ENCODE measurements around the gene AGBL1. TPM values are rescaled to one million over a fixed set of nuclear protein-coding genes. Genes with fewer than 3 reads are reported as not detected.

Gene AGBL1
- total and polyA plus RNA-seq, 2 donors (not counting 1 experiment from before 2014, with no cell fraction given), result not detected

GRCh38 chr15:86932456-86932855 is 852.8 kb downstream of the AGBL1 start:
- Histone ChIP-seq H3K27me3 (replicated peaks in 1 of 4; ENCODE audit: control extremely low read depth in 1 of 4, control insufficient read depth in 3 of 4, insufficient read depth in 4 of 4, low read length in 3 of 4) (no peaks in the 10 kb centered on the region), H3K4me3 (ENCODE audit: control extremely low read depth in 1 of 5, extremely low read depth in 1 of 5, insufficient read depth in 1 of 5, low read depth in 2 of 5, low read length in 4 of 5) (no peak overlapping the region), H3K36me3 (replicated peaks in 1 of 2; ENCODE audit: control extremely low read depth in 1 of 2, control insufficient read depth in 1 of 2, extremely low read depth in 1 of 2, insufficient read depth in 2 of 2, low read length in 1 of 2) (no peaks in the 10 kb centered on the region), H3K27ac (ENCODE audit: low read length in 2 of 2) (no peak overlapping the region), H3K9me3 (ENCODE audit: control extremely low read depth in 1 of 3, control insufficient read depth in 2 of 3, insufficient read depth in 1 of 3, low read length in 2 of 3) (no peaks in the 10 kb centered on the region), H3K4me2 (replicated peaks; ENCODE audit: low read depth, low read length, poor library complexity, severe bottlenecking) (no peak overlapping the region), H4K20me1 (ENCODE audit: control insufficient read depth, insufficient read depth, low read length, poor library complexity, severe bottlenecking) (no peaks in the 10 kb centered on the region), H2AFZ (ENCODE audit: insufficient read depth, low read depth, low read length, poor library complexity, severe bottlenecking) (no peak overlapping the region), H3K79me2 (ENCODE audit: control insufficient read depth, insufficient read depth, low read length) (no peaks in the 10 kb centered on the region), H3K4me1 (ENCODE audit: control insufficient read depth in 2 of 2, insufficient read depth in 2 of 2, low read length in 2 of 2) (no peaks in the 10 kb centered on the region), H3K9ac (ENCODE audit: low read length) (no peak overlapping the region)
- no peaks in the 10 kb centered on the region for H3K4me1 Mint-ChIP-seq
- ChIA-PET CTCF (no interaction called here), POLR2A (no interaction called here)
- H3K4me3 Mint-ChIP-seq, result no peak overlapping the region
- intact Hi-C loops (cut with micrococcal nuclease), result no loop called here
- TF ChIP-seq, protein P1, sequence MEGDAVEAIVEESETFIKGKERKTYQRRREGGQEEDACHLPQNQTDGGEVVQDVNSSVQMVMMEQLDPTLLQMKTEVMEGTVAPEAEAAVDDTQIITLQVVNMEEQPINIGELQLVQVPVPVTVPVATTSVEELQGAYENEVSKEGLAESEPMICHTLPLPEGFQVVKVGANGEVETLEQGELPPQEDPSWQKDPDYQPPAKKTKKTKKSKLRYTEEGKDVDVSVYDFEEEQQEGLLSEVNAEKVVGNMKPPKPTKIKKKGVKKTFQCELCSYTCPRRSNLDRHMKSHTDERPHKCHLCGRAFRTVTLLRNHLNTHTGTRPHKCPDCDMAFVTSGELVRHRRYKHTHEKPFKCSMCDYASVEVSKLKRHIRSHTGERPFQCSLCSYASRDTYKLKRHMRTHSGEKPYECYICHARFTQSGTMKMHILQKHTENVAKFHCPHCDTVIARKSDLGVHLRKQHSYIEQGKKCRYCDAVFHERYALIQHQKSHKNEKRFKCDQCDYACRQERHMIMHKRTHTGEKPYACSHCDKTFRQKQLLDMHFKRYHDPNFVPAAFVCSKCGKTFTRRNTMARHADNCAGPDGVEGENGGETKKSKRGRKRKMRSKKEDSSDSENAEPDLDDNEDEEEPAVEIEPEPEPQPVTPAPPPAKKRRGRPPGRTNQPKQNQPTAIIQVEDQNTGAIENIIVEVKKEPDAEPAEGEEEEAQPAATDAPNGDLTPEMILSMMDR (IDR thresholded peaks at IDR 0.05), result no peak
- no peak for TF ChIP-seq EZH2 (IDR thresholded peaks at IDR 0.05; ENCODE audit: borderline replicate concordance, insufficient read depth, low read depth, low read length, poor library complexity, severe bottlenecking)
- no peaks in the 10 kb centered on the region for H3K27me3 Mint-ChIP-seq
- no peak overlapping the region for H3K27ac Mint-ChIP-seq
- WGBS (ENCODE audit: insufficient coverage), result 44% methylated on average over 1 of the region's 4 CpGs
- ATAC-seq (ENCODE audit: low read depth), result no peak
- no peak for DNase-seq
- no peaks in the 10 kb centered on the region for H3K9me3 Mint-ChIP-seq (ENCODE audit: insufficient read depth)

- H3K9me3 Mint-ChIP-seq (ENCODE audit: insufficient read depth), result no peaks in the 10 kb centered on the region
- ATAC-seq (ENCODE audit: low read depth) (no peak), DNase-seq (no peak)
- no peak for TF ChIP-seq EZH2 (IDR thresholded peaks at IDR 0.05; ENCODE audit: borderline replicate concordance, insufficient read depth, low read depth, low read length, poor library complexity, severe bottlenecking)
- TF ChIP-seq, protein P1 (IDR thresholded peaks at IDR 0.05), result no peak
- Histone ChIP-seq H4K20me1 (ENCODE audit: control insufficient read depth, insufficient read depth, low read length, poor library complexity, severe bottlenecking) (no peaks in the 10 kb centered on the region), H2AFZ (ENCODE audit: insufficient read depth, low read depth, low read length, poor library complexity, severe bottlenecking) (no peak overlapping the region), H3K36me3 (replicated peaks in 1 of 2; ENCODE audit: control extremely low read depth in 1 of 2, control insufficient read depth in 1 of 2, extremely low read depth in 1 of 2, insufficient read depth in 2 of 2, low read length in 1 of 2) (no peaks in the 10 kb centered on the region), H3K9me3 (ENCODE audit: control extremely low read depth in 1 of 3, control insufficient read depth in 2 of 3, insufficient read depth in 1 of 3, low read length in 2 of 3) (no peaks in the 10 kb centered on the region), H3K4me2 (replicated peaks; ENCODE audit: low read depth, low read length, poor library complexity, severe bottlenecking) (no peak overlapping the region), H3K4me3 (ENCODE audit: control extremely low read depth in 1 of 5, extremely low read depth in 1 of 5, insufficient read depth in 1 of 5, low read depth in 2 of 5, low read length in 4 of 5) (no peak overlapping the region), H3K9ac (ENCODE audit: low read length) (no peak overlapping the region), H3K27ac (ENCODE audit: low read length in 2 of 2) (no peak overlapping the region), H3K79me2 (ENCODE audit: control insufficient read depth, insufficient read depth, low read length) (no peaks in the 10 kb centered on the region), H3K27me3 (replicated peaks in 1 of 4; ENCODE audit: control extremely low read depth in 1 of 4, control insufficient read depth in 3 of 4, insufficient read depth in 4 of 4, low read length in 3 of 4) (no peaks in the 10 kb centered on the region), H3K4me1 (ENCODE audit: control insufficient read depth in 2 of 2, insufficient read depth in 2 of 2, low read length in 2 of 2) (no peaks in the 10 kb centered on the region)
- H3K27me3 Mint-ChIP-seq, result no peaks in the 10 kb centered on the region
- no peak overlapping the region for H3K4me3 Mint-ChIP-seq
- WGBS (ENCODE audit: insufficient coverage), result 86% methylated on average over 6 of the region's 8 CpGs
- no peak overlapping the region for H3K27ac Mint-ChIP-seq
- no peaks in the 10 kb centered on the region for H3K4me1 Mint-ChIP-seq
- POLR2A ChIA-PET, result no interaction called here
- CTCF ChIA-PET, result no interaction called here
- intact Hi-C loops (cut with micrococcal nuclease), result no loop called here
Measured at GRCh38 chr15:86935841-86936240, 856.2 kb downstream of the AGBL1 start.

Data from B cell (primary cell).